Keratinocyte (primary cell): ENCODE measurements around the gene PLAGL1. TPM values are rescaled to one million over a fixed set of nuclear protein-coding genes. Genes with fewer than 3 reads are reported as not detected.

ENCODE experiments used
- DNase-seq: peaks from one replicate; pipeline ENCODE4 v3.0.0-alpha.2; 2011; ENCODE audit warnings: low read depth, missing footprints, low spot score
- FAIRE-seq: peaks from 2 replicates; lab custom pipeline; 2011; peaks lifted over from hg19 to GRCh38; lab: Jason Lieb, UNC
- H2AFZ ChIP-seq: 2 replicates; pipeline ENCODE4 v1.6.0; 2012; ENCODE audit warnings: low read length, control low read depth, inconsistent platforms; ENCODE audit not compliant: control insufficient read depth
- H3K27ac ChIP-seq: 2 replicates; pipeline ENCODE4 v1.5.1; 2011; ENCODE audit warnings: low read length; ENCODE audit not compliant: control insufficient read depth, insufficient read depth
- H3K27me3 ChIP-seq: 3 replicates; pipeline ENCODE4 v1.6.0; 2011; ENCODE audit warnings: low read length; ENCODE audit not compliant: control insufficient read depth, insufficient read depth; ENCODE audit errors: extremely low read depth
- H3K36me3 ChIP-seq, 2 experiments: 2 replicates in 1 of 2; 3 replicates in 1 of 2; pipeline ENCODE4 v1.5.1; 2011; ENCODE audit warnings: low read length in 2 of 2, mild to moderate bottlenecking in 1 of 2; ENCODE audit not compliant: control insufficient read depth in 2 of 2, insufficient read depth in 2 of 2; ENCODE audit errors: extremely low read depth in 1 of 2
- H3K4me1 ChIP-seq: 3 replicates; pipeline ENCODE4 v1.5.1; 2011; ENCODE audit warnings: low read length; ENCODE audit not compliant: control insufficient read depth, insufficient read depth; ENCODE audit errors: extremely low read depth
- H3K4me2 ChIP-seq: 3 replicates; pipeline ENCODE4 v1.6.0; 2011; ENCODE audit warnings: low read depth, low read length; ENCODE audit not compliant: control insufficient read depth, insufficient read depth; ENCODE audit errors: extremely low read depth
- H3K4me3 ChIP-seq, 3 experiments: fragments of 200-600 bp in 1 of 3; sonication (generic) in 1 of 3; 2 replicates in 2 of 3; 3 replicates in 1 of 3; pipeline ENCODE4 v1.5.1; 2011 to 2016; ENCODE audit warnings: low read length in 3 of 3, mild to moderate bottlenecking in 3 of 3, control low read depth in 2 of 3, inconsistent platforms in 1 of 3, low read depth in 1 of 3, mixed read lengths in 1 of 3, mixed run types in 1 of 3, moderate library complexity in 1 of 3; ENCODE audit not compliant: control insufficient read depth in 2 of 3, insufficient read depth in 2 of 3; ENCODE audit errors: extremely low read depth in 1 of 3
- H3K79me2 ChIP-seq: 2 replicates; pipeline ENCODE4 v1.6.0; 2012; ENCODE audit warnings: low read length; ENCODE audit not compliant: control insufficient read depth, insufficient read depth
- H3K9ac ChIP-seq: 3 replicates; pipeline ENCODE4 v1.6.0; 2011; ENCODE audit warnings: low read length; ENCODE audit not compliant: control insufficient read depth, insufficient read depth; ENCODE audit errors: extremely low read depth
- H3K9me1 ChIP-seq: 3 replicates; pipeline ENCODE4 v1.6.0; 2011; ENCODE audit warnings: low read length; ENCODE audit not compliant: control insufficient read depth, insufficient read depth; ENCODE audit errors: extremely low read depth
- H3K9me3 ChIP-seq: 2 replicates; pipeline ENCODE4 v1.5.1; 2012; ENCODE audit warnings: low read depth, low read length; ENCODE audit not compliant: control insufficient read depth
- H4K20me1 ChIP-seq: 3 replicates; pipeline ENCODE4 v1.6.0; 2011; ENCODE audit warnings: low read length; ENCODE audit not compliant: control insufficient read depth, insufficient read depth; ENCODE audit errors: extremely low read depth
- CTCF ChIP-seq, 3 experiments: IDR thresholded peaks in 1 of 3; conservative IDR thresholded peaks in 1 of 3; optimal IDR thresholded peaks in 1 of 3; 2 replicates in 2 of 3; 3 replicates in 1 of 3; pipeline versions ENCODE3 to v1.5.1; 2011; ENCODE audit warnings: low read length in 3 of 3, mild to moderate bottlenecking in 3 of 3, moderate library complexity in 2 of 3, control low read depth in 1 of 3, inconsistent platforms in 1 of 3; ENCODE audit not compliant: insufficient read depth in 2 of 3; ENCODE audit errors: extremely low read depth in 1 of 3
- EZH2 ChIP-seq: IDR thresholded peaks from one replicate; pipeline ENCODE4 v1.6.1; 2012; ENCODE audit warnings: inconsistent platforms, mild to moderate bottlenecking, low read length, moderate library complexity
- dilution Hi-C: fragments of 300-500 bp; cut with MboI; formaldehyde crosslinking; loops from one replicate; pipeline ENCODE4 v1.7.0; 2020; ENCODE audit warnings: low sequenced_read_pairs; ENCODE audit not compliant: extremely low pct_ligation_motif_present
- polyA plus RNA-seq, 5 experiments: library from polyadenylated mRNA; depleted of rRNA in 3 of 5; stranded (reverse) in 3 of 5; stranded (forward) in 1 of 5; unstranded in 1 of 5; fragments of >200 nt; gene quantifications; 1 replicate in 1 of 5; 2 replicates in 3 of 5; 3 replicates in 1 of 5; pipeline versions ENCODE4 v1.2.1 to v1.2.3, GENCODE V29; 2011 to 2012; ENCODE audit warnings: missing spikeins in 2 of 5, low read depth in 1 of 5, low replicate concordance in 1 of 5

The PLAGL1 gene
- polyA plus RNA-seq, 1 donor (not counting 4 experiments of a cell fraction or from before 2014, with no cell fraction given) = 8.9 TPM

GRCh38 chr6:143965503-143966171 is 42.4 kb downstream of the PLAGL1 start:
- Histone ChIP-seq H3K9me3 (no peaks in the 10 kb centered on the region), H4K20me1 (no peaks in the 10 kb centered on the region), H2AFZ (no peak overlapping the region), H3K36me3 (no peaks in the 10 kb centered on the region), H3K79me2 (no peaks in the 10 kb centered on the region), H3K9me1 (no peaks in the 10 kb centered on the region), H3K4me2 (no peak overlapping the region), H3K4me1 (no peaks in the 10 kb centered on the region), H3K4me3 (no peak overlapping the region), H3K9ac (no peak overlapping the region), H3K27me3 (no peaks in the 10 kb centered on the region), H3K27ac (no peak overlapping the region)
- dilution Hi-C loops = no loop called here
- TF ChIP-seq CTCF (optimal IDR thresholded peaks at IDR 0.05 in 1 of 3, IDR thresholded peaks at IDR 0.05 in 1 of 3, conservative IDR thresholded peaks at IDR 0.05 in 1 of 3; ENCODE audit: extremely low read depth in 1 of 3, insufficient read depth in 2 of 3, low read length in 3 of 3) (no peak), EZH2 (no peak)
- DNase-seq (no peak), FAIRE-seq (peak; percentile 17)

GRCh38 chr6:143964674-143965081 is 43.4 kb downstream of the PLAGL1 start:
- H3K27ac ChIP-seq = no peak overlapping the region

More at GRCh38 chr6:143964674-143965081, 43.4 kb downstream of the PLAGL1 start:
- TF ChIP-seq EZH2 (no peak), CTCF (optimal IDR thresholded peaks at IDR 0.05 in 1 of 3, IDR thresholded peaks at IDR 0.05 in 1 of 3, conservative IDR thresholded peaks at IDR 0.05 in 1 of 3; ENCODE audit: extremely low read depth in 1 of 3, insufficient read depth in 2 of 3, low read length in 3 of 3) (no peak)
- dilution Hi-C loops = no loop called here
- no peak for FAIRE-seq
- Histone ChIP-seq H4K20me1 (no peaks in the 10 kb centered on the region), H3K9ac (no peak overlapping the region), H3K79me2 (no peaks in the 10 kb centered on the region), H3K9me3 (no peaks in the 10 kb centered on the region), H3K36me3 (no peaks in the 10 kb centered on the region), H3K4me2 (no peak overlapping the region), H3K4me3 (no peak overlapping the region), H3K27me3 (no peaks in the 10 kb centered on the region), H3K9me1 (no peaks in the 10 kb centered on the region), H2AFZ (no peak overlapping the region), H3K4me1 (no peaks in the 10 kb centered on the region)
- no peak for DNase-seq
